GM12878 (cell line): ENCODE data around the gene MGRN1. TPM values are rescaled to one million over a fixed set of nuclear protein-coding genes. Genes with fewer than 3 reads are reported as not detected.

Experiments used
- ATAC-seq: fragments of 200-7000 bp; cut with Tn5 transposase; 3 replicates; pipeline ENCODE4 v1.9.1; 2020; ENCODE audit warnings: mild to moderate bottlenecking, moderate library complexity
- BruUV-seq: library from RNA; stranded (reverse); fragments of 400-500 nt; replicated peaks from 2 replicates; lab custom pipeline; 2021; lab: Mats Ljungman, UMichigan
- CTCF ChIA-PET: fragments of 300-600 bp; sonication (Branson Sonifier 250); formaldehyde crosslinking; extraction: SDS; loops from one replicate; lab custom pipeline; 2021; ENCODE audit warnings: inconsistent platforms; lab: Yijun Ruan, JAX
- POLR2A ChIA-PET: fragments of 350-600 bp; formaldehyde crosslinking; extraction: SDS; loops from one replicate; lab custom pipeline; 2021; ENCODE audit warnings: inconsistent platforms; lab: Charles Lee
- RAD21 ChIA-PET: fragments of 300-600 bp; sonication (Branson Sonifier 250); formaldehyde crosslinking; loops from one replicate; lab custom pipeline; 2023; ENCODE audit warnings: antibody characterized with exemption; ENCODE audit not compliant: unreplicated experiment; lab: Charles Lee
- SMC1A ChIA-PET: fragments of 300-600 bp; sonication (Branson Sonifier 250); formaldehyde crosslinking; loops from one replicate; lab custom pipeline; 2023; ENCODE audit not compliant: unreplicated experiment, uncharacterized antibody; lab: Charles Lee
- DNase-seq: peaks from one replicate; pipeline ENCODE4 v3.0.0-alpha.2; 2011; ENCODE audit warnings: low read depth, low spot score
- FAIRE-seq: peaks from 3 replicates; lab custom pipeline; 2011; peaks lifted over from hg19 to GRCh38; lab: Jason Lieb, UNC
- H2AFZ ChIP-seq: 2 replicates; pipeline ENCODE4 v1.6.0; 2011; ENCODE audit warnings: low read depth, low read length, control low read depth; ENCODE audit not compliant: control insufficient read depth
- H3K27ac ChIP-seq: 2 replicates; pipeline ENCODE4 v1.5.1; 2011; ENCODE audit warnings: control low read depth; ENCODE audit not compliant: control insufficient read depth, insufficient read depth
- H3K27me3 ChIP-seq, 2 experiments: replicated peaks in 1 of 2; 2 replicates each; pipeline versions ENCODE4 v1.6.0 to v1.6.1; 2011; ENCODE audit warnings: low read length in 1 of 2; ENCODE audit not compliant: control insufficient read depth in 2 of 2, insufficient read depth in 2 of 2
- H3K36me3 ChIP-seq, 2 experiments: 2 replicates each; pipeline ENCODE4 v1.5.1; 2011; ENCODE audit warnings: low read length in 1 of 2; ENCODE audit not compliant: control insufficient read depth in 2 of 2, insufficient read depth in 2 of 2
- H3K4me1 ChIP-seq: 2 replicates; pipeline ENCODE4 v1.6.1; 2011; ENCODE audit warnings: mild to moderate bottlenecking, low read length, moderate library complexity, mixed read lengths; ENCODE audit not compliant: control insufficient read depth, insufficient read depth
- H3K4me2 ChIP-seq: 2 replicates; pipeline ENCODE4 v1.6.0; 2011; ENCODE audit warnings: control low read depth; ENCODE audit not compliant: control insufficient read depth, insufficient read depth
- H3K4me3 ChIP-seq: fragments of 200-600 bp; sonication (generic); 2 replicates; pipeline ENCODE4 v1.5.1; 2016
- H3K79me2 ChIP-seq: 2 replicates; pipeline ENCODE4 v1.6.0; 2011; ENCODE audit warnings: low read length; ENCODE audit not compliant: control insufficient read depth, insufficient read depth
- H3K9ac ChIP-seq: 2 replicates; pipeline ENCODE4 v1.8.0; 2011; ENCODE audit warnings: low read length, control low read depth, mixed read lengths; ENCODE audit not compliant: control insufficient read depth, insufficient read depth
- H3K9me3 ChIP-seq: replicated peaks from 3 replicates; pipeline ENCODE4 v1.5.1; 2011; ENCODE audit warnings: mild to moderate bottlenecking, low read length; ENCODE audit not compliant: control insufficient read depth, insufficient read depth
- H4K20me1 ChIP-seq: 2 replicates; pipeline ENCODE4 v1.6.0; 2011; ENCODE audit not compliant: control insufficient read depth, insufficient read depth
- ESRRA ChIP-seq: IDR thresholded peaks from 2 replicates; pipeline ENCODE4 v1.6.1; 2012; ENCODE audit warnings: mild to moderate bottlenecking, low read length, improper control_type of control experiment
- HDAC6 ChIP-seq: fragments of 200-600 bp; sonication (generic); IDR thresholded peaks from one replicate; pipeline ENCODE4 v1.8.0; 2017; ENCODE audit warnings: antibody characterized with exemption; ENCODE audit not compliant: unreplicated experiment
- JUNB ChIP-seq: IDR thresholded peaks from 2 replicates; pipeline ENCODE4 v1.6.1; 2016; ENCODE audit warnings: antibody characterized with exemption, mild to moderate bottlenecking
- NR2C2 ChIP-seq: IDR thresholded peaks from 2 replicates; pipeline ENCODE4 v1.6.1; 2011; ENCODE audit warnings: borderline replicate concordance, low read depth; ENCODE audit not compliant: control insufficient read depth, insufficient read length
- PBX3 ChIP-seq: IDR thresholded peaks from 2 replicates; pipeline ENCODE4 v1.6.1; 2011; ENCODE audit warnings: mild to moderate bottlenecking, low read depth, low read length, moderate library complexity; ENCODE audit not compliant: insufficient replicate concordance
- RBBP5 ChIP-seq: fragments of 200-600 bp; sonication (generic); conservative IDR thresholded peaks from 2 replicates; pipeline ENCODE4 v1.6.1; 2016
- TAF1 ChIP-seq: IDR thresholded peaks from 2 replicates; pipeline ENCODE4 v1.6.1; 2011; ENCODE audit warnings: mild to moderate bottlenecking, low read depth, low read length, borderline replicate concordance
- WGBS: methylation state at CpG from one replicate; pipeline ENCODE4 v1.1.6; 2016; ENCODE audit warnings: low lambda C conversion rate; ENCODE audit not compliant: insufficient replicate concordance, insufficient coverage; ENCODE audit errors: missing lambda C conversion rate; 5-methylcytosine and 5-hydroxymethylcytosine counted together
- in situ Hi-C: fragments of 300-500 bp; cut with MboI; formaldehyde crosslinking; loops from 9 replicates; pipeline ENCODE4 v1.14.3; 2018; ENCODE audit warnings: mixed read lengths
- intact Hi-C: fragments of 100-400 bp; cut with micrococcal nuclease; formaldehyde crosslinking; loops from one replicate; pipeline ENCODE4 v1.14.2; 2022; ENCODE audit not compliant: unreplicated experiment
- polyA plus RNA-seq, 11 experiments: library from polyadenylated mRNA; depleted of rRNA in 4 of 11; unstranded in 6 of 11; stranded (reverse) in 5 of 11; fragments of >200 nt; fragmentation: Nextera tagmentation in 4 of 11; fragmentation: Illumina TruSeq in 1 of 11; extraction: Ambion mirVana in 4 of 11; extraction: Trizol in 1 of 11; gene quantifications; 1 replicate in 1 of 11; 2 replicates in 10 of 11; pipeline versions ENCODE4 v1.2.1 to v1.2.3, GENCODE V29; 2011 to 2016; ENCODE audit warnings: inconsistent platforms in 2 of 11, missing spikeins in 2 of 11, low read depth in 1 of 11
- total RNA-seq, 4 experiments: library from RNA; depleted of rRNA in 3 of 4; stranded (reverse); fragments of >200 nt in 3 of 4; fragmentation: Illumina TruSeq in 1 of 4; extraction: Trizol in 1 of 4; gene quantifications; 2 replicates each; pipeline versions ENCODE4 v1.2.1 to v1.2.3, GENCODE V29; 2013 to 2021

Gene MGRN1
- total and polyA plus RNA-seq, 10 of the 15 experiments (the other 5 are each of a cell fraction or from before 2014, with no cell fraction given), result 0.35 to 86.7 (median 14.6) TPM

GRCh38 chr16:4628283-4628682, 3.7 kb downstream of the MGRN1 start:
- Histone ChIP-seq H3K4me3 (no peak overlapping the region), H3K4me1 (peaks cover 16% of the 10 kb centered on the region), H3K27ac (no peak overlapping the region), H3K9ac (no peak overlapping the region), H3K79me2 (peaks cover 58% of the 10 kb centered on the region), H3K9me3 (peaks cover 2% of the 10 kb centered on the region; the same call in 1 of the 3 replicates), H3K36me3 (0 out of 4 replicates have a peak, but pooled peaks cover 0 to 2% of the 10 kb centered on the region in 2 experiments), H2AFZ (no peak overlapping the region), H3K27me3 (no peaks in the 10 kb centered on the region), H4K20me1 (no peaks in the 10 kb centered on the region), H3K4me2 (no peak overlapping the region)
- POLR2A ChIA-PET, result interaction anchor here (0.6 to 1.4 kb wide), 3 partner anchors 12 to 122 kb away, joined by 3 to 6 read pairs (median 3); no protein-coding TSS in a partner anchor
- SMC1A ChIA-PET, result no interaction called here
- FAIRE-seq, result no peak
- DNase-seq, result no peak
- WGBS, result 100% methylated on average over 5 of the region's 9 CpGs
- no peak for ATAC-seq
- no peak for TF ChIP-seq NR2C2
- TF ChIP-seq TAF1, result no peak
- TF ChIP-seq JUNB, result no peak
- no peak for TF ChIP-seq PBX3
- TF ChIP-seq RBBP5, result no peak
- no peak for TF ChIP-seq ESRRA
- no peak for TF ChIP-seq HDAC6
- in situ Hi-C loops (no loop called here), intact Hi-C loops (no loop called here)
- CTCF ChIA-PET, result no interaction called here
- RAD21 ChIA-PET, result no interaction called here
- no TSS peak for BruUV-seq
